Suprapubic skin (tissue), 4 donors: Measurements from ENCODE around the gene ZFP1. TPM values are rescaled to one million over a fixed set of nuclear protein-coding genes. Genes with fewer than 3 reads are reported as not detected.

Experiments
- DNase-seq, 2 donors: peaks; one replicate each; pipeline ENCODE4 v3.0.0-alpha.2; 2019; ENCODE audit warnings: low spot score in 2 of 2
- H3K27ac ChIP-seq: fragments of 200-600 bp; sonication (generic); one replicate; pipeline ENCODE4 v1.5.1; 2019
- H3K27me3 ChIP-seq: fragments of 200-600 bp; sonication (generic); one replicate; pipeline ENCODE4 v1.5.1; 2019
- H3K36me3 ChIP-seq: fragments of 200-600 bp; sonication (generic); one replicate; pipeline ENCODE4 v1.5.1; 2019
- H3K4me1 ChIP-seq: fragments of 200-600 bp; sonication (generic); one replicate; pipeline ENCODE4 v1.5.1; 2019
- H3K4me3 ChIP-seq: fragments of 200-600 bp; sonication (generic); one replicate; pipeline ENCODE4 v1.5.1; 2019; ENCODE audit warnings: mild to moderate bottlenecking
- H3K9me3 ChIP-seq: fragments of 200-600 bp; sonication (generic); one replicate; pipeline ENCODE4 v1.5.1; 2019
- CTCF ChIP-seq, 2 donors: fragments of 200-600 bp in 1 of 2; fragments of 450-650 bp in 1 of 2; sonication (generic) in 1 of 2; IDR thresholded peaks; one replicate each; pipeline ENCODE4 v1.5.1; 2016 to 2019; ENCODE audit warnings: antibody characterized with exemption in 2 of 2, mild to moderate bottlenecking in 1 of 2, moderate library complexity in 1 of 2
- EP300 ChIP-seq: sonication (generic); formaldehyde crosslinking; IDR thresholded peaks from one replicate; pipeline ENCODE4 v1.6.1; 2017; ENCODE audit warnings: antibody characterized with exemption
- POLR2A ChIP-seq, 2 donors: fragments of 450-650 bp; IDR thresholded peaks; one replicate each; pipeline ENCODE4 v1.6.1; 2017; ENCODE audit warnings: antibody characterized with exemption in 2 of 2, mild to moderate bottlenecking in 2 of 2, moderate library complexity in 2 of 2
- POLR2AphosphoS5 ChIP-seq, 3 donors: sonication (generic); formaldehyde crosslinking; IDR thresholded peaks; one replicate each; pipeline ENCODE4 v1.6.1; 2017; ENCODE audit warnings: antibody characterized with exemption in 3 of 3
- WGBS: methylation state at CpG from one replicate; pipeline ENCODE4 v1.1.5; 2018; 5-methylcytosine and 5-hydroxymethylcytosine counted together
- total RNA-seq, 4 donors: library from RNA; depleted of rRNA; stranded (reverse); fragments of >200 nt; gene quantifications; one replicate each; pipeline ENCODE4 v1.1.0, GENCODE V29; 2016

Gene ZFP1
- total RNA-seq, 4 donors from 2014 or later, result 4.4 to 8.7 (median 6.8) TPM

DNA sequence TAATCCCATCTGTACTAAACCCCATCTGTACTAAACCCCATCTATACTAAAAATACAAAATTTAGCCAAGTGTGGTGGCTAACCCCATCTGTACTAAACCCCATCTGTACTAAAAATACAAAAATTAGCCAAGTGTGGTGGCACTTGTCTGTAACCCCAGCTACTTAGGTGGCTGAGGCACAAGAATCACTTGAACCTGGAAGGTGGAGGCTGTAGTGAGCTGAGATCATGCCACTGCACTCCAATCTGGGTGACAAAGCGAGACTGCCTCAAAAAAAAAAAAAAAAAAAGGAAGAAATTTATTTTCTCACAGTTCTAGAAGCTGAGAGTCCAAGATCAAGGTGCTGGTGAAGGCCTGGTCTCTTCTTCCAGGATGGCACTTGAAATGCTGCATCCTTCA lies 12.1 kb downstream of the ZFP1 start:
- peaks cover 11% of the 10 kb centered on the region for H3K36me3 ChIP-seq
- TF ChIP-seq POLR2A (IDR thresholded peaks at IDR 0.05) (no peak), POLR2AphosphoS5 (IDR thresholded peaks at IDR 0.05) (no peak), CTCF (IDR thresholded peaks at IDR 0.05) (no peak), EP300 (no peak)
- no peak overlapping the region for H3K4me3 ChIP-seq
- no peaks in the 10 kb centered on the region for H3K4me1 ChIP-seq
- H3K27me3 ChIP-seq, result no peaks in the 10 kb centered on the region
- no peaks in the 10 kb centered on the region for H3K9me3 ChIP-seq
- no peak overlapping the region for H3K27ac ChIP-seq
- no peak for DNase-seq
- 94% methylated on average over 1 of the region's 1 CpG for WGBS

DNA sequence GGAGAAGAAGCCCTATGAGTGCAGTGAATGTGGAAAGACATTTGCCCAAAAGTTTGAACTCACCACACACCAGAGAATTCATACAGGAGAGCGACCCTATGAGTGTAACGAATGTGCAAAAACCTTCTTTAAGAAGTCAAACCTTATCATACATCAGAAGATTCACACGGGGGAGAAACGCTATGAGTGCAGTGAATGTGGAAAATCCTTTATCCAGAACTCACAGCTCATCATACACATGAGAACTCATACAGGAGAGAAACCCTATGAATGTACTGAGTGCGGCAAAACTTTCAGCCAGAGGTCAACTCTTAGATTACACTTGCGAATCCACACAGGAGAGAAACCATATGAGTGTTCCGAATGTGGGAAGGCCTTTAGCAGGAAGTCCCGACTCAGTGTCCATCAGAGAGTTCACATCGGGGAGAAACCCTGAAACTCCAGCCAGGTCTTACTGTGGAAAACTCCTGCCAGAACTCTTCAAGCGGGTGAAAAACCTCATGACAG lies 21.6 kb downstream of the ZFP1 start:
- Histone ChIP-seq H3K9me3 (peaks cover 31% of the 10 kb centered on the region), H3K4me1 (no peaks in the 10 kb centered on the region), H3K27me3 (no peaks in the 10 kb centered on the region), H3K36me3 (peaks cover 51% of the 10 kb centered on the region), H3K4me3 (no peak overlapping the region), H3K27ac (no peak overlapping the region)
- TF ChIP-seq CTCF (IDR thresholded peaks at IDR 0.05) (no peak), POLR2AphosphoS5 (IDR thresholded peaks at IDR 0.05) (no peak), POLR2A (IDR thresholded peaks at IDR 0.05) (no peak), EP300 (no peak)
- 96% methylated on average over 10 of the region's 10 CpGs for WGBS
- no peak for DNase-seq

DNA sequence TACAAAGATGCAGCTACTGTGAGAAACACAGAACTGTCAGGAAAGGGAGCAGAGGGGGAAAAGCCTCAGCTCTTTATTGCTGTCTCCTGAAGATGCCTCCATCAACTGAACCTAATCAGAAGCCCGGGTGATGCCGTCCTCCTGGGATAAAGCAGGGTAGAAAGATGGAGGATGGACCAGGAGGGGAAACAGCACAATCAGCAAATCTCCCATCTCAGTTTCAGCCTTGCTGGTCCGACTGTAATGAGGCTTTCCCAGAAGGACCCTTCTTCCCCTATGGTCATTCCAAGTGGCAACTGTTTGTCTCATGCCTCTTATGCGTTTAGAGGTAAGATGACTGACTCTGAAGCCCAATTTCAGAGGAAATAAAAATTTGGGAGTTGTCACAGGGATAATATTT lies 24.3 kb downstream of the ZFP1 start:
- no peak overlapping the region for H3K27ac ChIP-seq
- peaks cover 39% of the 10 kb centered on the region for H3K36me3 ChIP-seq
- peaks cover 54% of the 10 kb centered on the region for H3K9me3 ChIP-seq
- no peak for TF ChIP-seq EP300
- no peak for TF ChIP-seq CTCF (IDR thresholded peaks at IDR 0.05)
- TF ChIP-seq POLR2AphosphoS5 (IDR thresholded peaks at IDR 0.05), result no peak
- no peak for TF ChIP-seq POLR2A (IDR thresholded peaks at IDR 0.05)
- 97% methylated on average over 4 of the region's 4 CpGs for WGBS
- no peaks in the 10 kb centered on the region for H3K27me3 ChIP-seq
- no peaks in the 10 kb centered on the region for H3K4me1 ChIP-seq
- no peak for DNase-seq
- H3K4me3 ChIP-seq, result no peak overlapping the region

- H3K36me3 ChIP-seq, result peaks cover 14% of the 10 kb centered on the region
- H3K4me1 ChIP-seq, result no peaks in the 10 kb centered on the region
- DNase-seq, result no peak
- peaks cover 39% of the 10 kb centered on the region for H3K9me3 ChIP-seq
- no peak overlapping the region for H3K4me3 ChIP-seq
- no peak overlapping the region for H3K27ac ChIP-seq
- TF ChIP-seq CTCF (IDR thresholded peaks at IDR 0.05) (no peak), POLR2A (IDR thresholded peaks at IDR 0.05) (no peak), EP300 (no peak), POLR2AphosphoS5 (IDR thresholded peaks at IDR 0.05) (no peak)
- 100% methylated on average over 2 of the region's 3 CpGs for WGBS
- no peaks in the 10 kb centered on the region for H3K27me3 ChIP-seq
These were observed 26.8 kb downstream of the ZFP1 start for GRCh38 chr16:75175074-75175473.

- no peaks in the 10 kb centered on the region for H3K27me3 ChIP-seq
- peaks cover 31% of the 10 kb centered on the region for H3K9me3 ChIP-seq
- 94% methylated on average over 2 of the region's 2 CpGs for WGBS
These were observed 28.6 kb downstream of the ZFP1 start for GRCh38 chr16:75176926-75177325.

More at GRCh38 chr16:75176926-75177325, 28.6 kb downstream of the ZFP1 start:
- Histone ChIP-seq H3K27ac (no peak overlapping the region), H3K4me1 (no peaks in the 10 kb centered on the region), H3K4me3 (no peak overlapping the region), H3K36me3 (no peaks in the 10 kb centered on the region)
- no peak for TF ChIP-seq POLR2A (IDR thresholded peaks at IDR 0.05)
- TF ChIP-seq EP300, result no peak
- no peak for TF ChIP-seq CTCF (IDR thresholded peaks at IDR 0.05)
- TF ChIP-seq POLR2AphosphoS5 (IDR thresholded peaks at IDR 0.05), result no peak
- DNase-seq, result no peak
